IMR-90 (cell line): ENCODE measurements around the gene ZDHHC17. TPM values are rescaled to one million over a fixed set of nuclear protein-coding genes. Genes with fewer than 3 reads are reported as not detected.

Experiments
- ATAC-seq: fragments of 200-7000 bp; cut with Tn5 transposase; 2 replicates; pipeline ENCODE4 v1.9.1; 2020; ENCODE audit warnings: low read depth, mild to moderate bottlenecking, moderate library complexity
- BruUV-seq: library from RNA; stranded (reverse); fragments of 400-500 nt; replicated peaks from 2 replicates; lab custom pipeline; 2021; lab: Mats Ljungman, UMichigan
- CTCF ChIA-PET: fragments of 300-600 bp; formaldehyde crosslinking; extraction: SDS; loops from one replicate; lab custom pipeline; 2021; ENCODE audit warnings: antibody characterized with exemption; lab: Yijun Ruan, JAX
- POLR2A ChIA-PET: fragments of 300-600 bp; sonication (Branson Sonifier 250); formaldehyde crosslinking; loops from one replicate; lab custom pipeline; 2022; ENCODE audit warnings: antibody characterized with exemption; ENCODE audit not compliant: unreplicated experiment; lab: Charles Lee
- DNase-seq: peaks from one replicate; pipeline ENCODE4 v3.0.0; 2013
- H2AFZ ChIP-seq: replicated peaks from 2 replicates; pipeline ENCODE3; 2013; ENCODE audit warnings: low read length, mild to moderate bottlenecking; ENCODE audit not compliant: poor library complexity
- H2AK5ac ChIP-seq: 2 replicates; pipeline ENCODE4 v1.6.1; 2013; ENCODE audit warnings: low read depth, low read length, inconsistent platforms
- H2AK9ac ChIP-seq: replicated peaks from 2 replicates; pipeline ENCODE3; 2013; ENCODE audit warnings: mild to moderate bottlenecking, low read depth, low read length, moderate library complexity; ENCODE audit not compliant: poor library complexity
- H2BK120ac ChIP-seq: 2 replicates; pipeline ENCODE4 v1.6.1; 2013; ENCODE audit warnings: low read depth, low read length, inconsistent platforms
- H2BK15ac ChIP-seq: 3 replicates; pipeline ENCODE4 v1.6.1; 2013; ENCODE audit warnings: low read depth, low read length, inconsistent platforms
- H2BK20ac ChIP-seq: 2 replicates; pipeline ENCODE4 v1.6.1; 2013; ENCODE audit warnings: low read depth, mild to moderate bottlenecking, inconsistent platforms, low read length, moderate library complexity
- H2BK5ac ChIP-seq: 2 replicates; pipeline ENCODE4 v1.6.1; 2013; ENCODE audit warnings: mild to moderate bottlenecking, low read depth, low read length, inconsistent platforms; ENCODE audit not compliant: poor library complexity, severe bottlenecking
- H3K14ac ChIP-seq: replicated peaks from 2 replicates; pipeline ENCODE4 v1.6.1; 2013; ENCODE audit warnings: low read depth, low read length, inconsistent platforms
- H3K18ac ChIP-seq: 2 replicates; pipeline ENCODE4 v1.6.1; 2013; ENCODE audit warnings: low read depth, low read length, control low read depth
- H3K23ac ChIP-seq: 2 replicates; pipeline ENCODE4 v1.6.1; 2013; ENCODE audit warnings: low read depth, low read length, inconsistent platforms
- H3K27ac ChIP-seq: 2 replicates; pipeline ENCODE4 v1.5.1; 2013; ENCODE audit warnings: mild to moderate bottlenecking, control low read depth, low read length; ENCODE audit not compliant: insufficient read depth
- H3K27me3 ChIP-seq: 2 replicates; pipeline ENCODE4 v1.6.1; 2013; ENCODE audit warnings: low read length; ENCODE audit not compliant: control insufficient read depth, insufficient read depth
- H3K36me3 ChIP-seq: 2 replicates; pipeline ENCODE4 v1.6.1; 2013; ENCODE audit warnings: low read length, mixed read lengths; ENCODE audit not compliant: control insufficient read depth, insufficient read depth
- H3K4ac ChIP-seq: 2 replicates; pipeline ENCODE4 v1.6.1; 2013; ENCODE audit warnings: low read depth, low read length, inconsistent platforms
- H3K4me1 ChIP-seq: 2 replicates; pipeline ENCODE4 v1.6.1; 2013; ENCODE audit warnings: low read length, mixed read lengths; ENCODE audit not compliant: control insufficient read depth, insufficient read depth
- H3K4me2 ChIP-seq: 2 replicates; pipeline ENCODE4 v1.6.1; 2013; ENCODE audit warnings: low read depth, mild to moderate bottlenecking, control low read depth, low read length, moderate library complexity
- H3K4me3 ChIP-seq: 2 replicates; pipeline ENCODE4 v1.5.1; 2013; ENCODE audit warnings: low read depth, mild to moderate bottlenecking, control low read depth, low read length, moderate library complexity; ENCODE audit not compliant: insufficient read depth
- H3K56ac ChIP-seq: 2 replicates; pipeline ENCODE4 v1.6.1; 2013; ENCODE audit warnings: low read length, inconsistent platforms; ENCODE audit not compliant: insufficient read depth; ENCODE audit errors: extremely low read depth
- H3K79me1 ChIP-seq, 2 experiments: 2 replicates each; pipeline ENCODE4 v1.6.1; 2013; ENCODE audit warnings: low read length in 2 of 2, inconsistent platforms in 1 of 2, low read depth in 1 of 2
- H3K9ac ChIP-seq: 2 replicates; pipeline ENCODE4 v1.6.1; 2013; ENCODE audit warnings: low read depth, low read length, control low read depth
- H3K9me1 ChIP-seq: 2 replicates; pipeline ENCODE4 v1.6.1; 2013; ENCODE audit warnings: low read length, inconsistent platforms; ENCODE audit not compliant: insufficient read depth
- H3K9me3 ChIP-seq: 2 replicates; pipeline ENCODE4 v1.6.1; 2013; ENCODE audit warnings: low read length; ENCODE audit not compliant: control insufficient read depth, insufficient read depth
- H4K20me1 ChIP-seq: 2 replicates; pipeline ENCODE4 v1.6.1; 2013; ENCODE audit warnings: low read length, inconsistent platforms; ENCODE audit not compliant: insufficient read depth
- H4K5ac ChIP-seq: 2 replicates; pipeline ENCODE4 v1.6.1; 2013; ENCODE audit warnings: mild to moderate bottlenecking, low read depth, low read length, control low read depth
- H4K8ac ChIP-seq, 2 experiments: 2 replicates each; pipeline ENCODE4 v1.6.1; 2013; ENCODE audit warnings: low read depth in 2 of 2, low read length in 2 of 2, control low read depth in 1 of 2, inconsistent platforms in 1 of 2
- H4K91ac ChIP-seq: 2 replicates; pipeline ENCODE4 v1.6.1; 2013; ENCODE audit warnings: low read depth, low read length, inconsistent platforms; ENCODE audit not compliant: insufficient read depth
- BHLHE40 ChIP-seq: fragments of 150-350 bp; IDR thresholded peaks from 2 replicates; pipeline ENCODE4 v1.6.1; 2016; ENCODE audit warnings: mild to moderate bottlenecking, low read depth, low read length
- CEBPB ChIP-seq: IDR thresholded peaks from 2 replicates; pipeline ENCODE4 v1.6.1; 2012; ENCODE audit warnings: low read depth, low read length, improper control_type of control experiment
- CHD1 ChIP-seq: IDR thresholded peaks from 2 replicates; pipeline ENCODE4 v1.6.1; 2012; ENCODE audit warnings: low read depth, low read length, improper control_type of control experiment
- CTCF ChIP-seq: conservative IDR thresholded peaks from 2 replicates; pipeline ENCODE4 v1.5.1; 2012; ENCODE audit warnings: mild to moderate bottlenecking, low read depth, low read length, improper control_type of control experiment
- ELK1 ChIP-seq: fragments of 150-350 bp; IDR thresholded peaks from 2 replicates; pipeline ENCODE4 v1.6.1; 2016; ENCODE audit warnings: low read depth, mild to moderate bottlenecking, low read length, moderate library complexity, borderline replicate concordance
- FOS ChIP-seq: fragments of 150-350 bp; IDR thresholded peaks from 2 replicates; pipeline ENCODE4 v1.6.1; 2016; ENCODE audit warnings: low read depth, low read length
- MAFK ChIP-seq: IDR thresholded peaks from 2 replicates; pipeline ENCODE4 v1.6.1; 2012; ENCODE audit warnings: low read depth, low read length, improper control_type of control experiment
- MAZ ChIP-seq: IDR thresholded peaks from 2 replicates; pipeline ENCODE4 v1.6.1; 2012; ENCODE audit warnings: low read depth, mild to moderate bottlenecking, low read length, improper control_type of control experiment, moderate library complexity, borderline replicate concordance
- MXI1 ChIP-seq: IDR thresholded peaks from 2 replicates; pipeline ENCODE4 v1.6.1; 2012; ENCODE audit warnings: low read depth, mild to moderate bottlenecking, low read length, moderate library complexity, borderline replicate concordance
- NFE2L2 ChIP-seq: fragments of 150-350 bp; IDR thresholded peaks from 2 replicates; pipeline ENCODE4 v1.6.1; 2016; ENCODE audit warnings: low read depth, mild to moderate bottlenecking, low read length
- POLR2A ChIP-seq: IDR thresholded peaks from 2 replicates; pipeline ENCODE4 v1.6.1; 2012; ENCODE audit warnings: mild to moderate bottlenecking, low read depth, low read length
- RAD21 ChIP-seq: IDR thresholded peaks from 2 replicates; pipeline ENCODE4 v1.6.1; 2012; ENCODE audit warnings: low read length, improper control_type of control experiment
- RCOR1 ChIP-seq: IDR thresholded peaks from 2 replicates; pipeline ENCODE4 v1.6.1; 2012; ENCODE audit warnings: mild to moderate bottlenecking, low read length, improper control_type of control experiment; ENCODE audit not compliant: insufficient replicate concordance
- RFX5 ChIP-seq: IDR thresholded peaks from 2 replicates; pipeline ENCODE4 v1.8.0; 2012; ENCODE audit warnings: low read depth, mild to moderate bottlenecking, low read length, moderate library complexity
- SMC3 ChIP-seq: fragments of 150-350 bp; IDR thresholded peaks from 2 replicates; pipeline ENCODE4 v1.6.1; 2016; ENCODE audit warnings: low read depth, mild to moderate bottlenecking, antibody characterized with exemption, low read length, moderate library complexity
- USF2 ChIP-seq: fragments of 150-350 bp; IDR thresholded peaks from 2 replicates; pipeline ENCODE4 v1.6.1; 2017; ENCODE audit warnings: mild to moderate bottlenecking, antibody characterized with exemption, low read length, low read depth
- WGBS, 2 experiments: methylation state at CpG; one replicate each; pipeline versions ENCODE4 v1.1.5 to v1.1.7; 2013; ENCODE audit warnings: missing lambda C conversion rate in 2 of 2; ENCODE audit not compliant: insufficient read length in 1 of 2; ENCODE audit errors: extremely low coverage in 2 of 2; 5-methylcytosine and 5-hydroxymethylcytosine counted together
- dilution Hi-C: fragments of 300-500 bp; cut with HindIII; formaldehyde crosslinking; loops from one replicate; pipeline ENCODE4 v1.14.3; 2018; ENCODE audit warnings: low sequenced_read_pairs; ENCODE audit not compliant: unreplicated experiment
- in situ Hi-C: fragments of 300-500 bp; cut with MboI; formaldehyde crosslinking; loops from 3 replicates; pipeline ENCODE4 v1.14.3; 2019; ENCODE audit warnings: low sequenced_read_pairs, inconsistent platforms, mixed read lengths
- intact Hi-C: fragments of 100-400 bp; cut with micrococcal nuclease; formaldehyde crosslinking; loops from 2 replicates; pipeline ENCODE4 v1.10.0; 2022
- polyA plus RNA-seq, 3 experiments: library from polyadenylated mRNA; depleted of rRNA; stranded (reverse); fragments of >200 nt; gene quantifications; 2 replicates each; pipeline ENCODE4 v1.2.3, GENCODE V29; 2012; ENCODE audit warnings: low replicate concordance in 1 of 3
- total RNA-seq: library from RNA; depleted of rRNA; stranded (reverse); fragments of >200 nt; gene quantifications from 2 replicates; pipeline ENCODE4 v1.2.3, GENCODE V29; 2012

Gene ZDHHC17
- total and polyA plus RNA-seq, 2 of the 4 experiments (the other 2 are of a cell fraction), result 23.3 to 125 TPM

- no peak overlapping the region for H3K4ac ChIP-seq
- H3K56ac ChIP-seq, result no peak overlapping the region
- no peak overlapping the region for H2BK120ac ChIP-seq
- no peak for TF ChIP-seq FOS
- TF ChIP-seq POLR2A, result no peak
- TF ChIP-seq MAFK, result no peak
- no peak for TF ChIP-seq NFE2L2
- no peak for TF ChIP-seq USF2
- no peak for TF ChIP-seq RCOR1
- TF ChIP-seq ELK1, result no peak
- TF ChIP-seq CEBPB, result no peak
- no peak for TF ChIP-seq BHLHE40
- no peak for TF ChIP-seq SMC3
- no peak for TF ChIP-seq MXI1
- no peak for TF ChIP-seq RFX5
- no peak for TF ChIP-seq CTCF
- TF ChIP-seq RAD21, result no peak
- TF ChIP-seq CHD1, result no peak
- no peak for TF ChIP-seq MAZ
- H2AK9ac ChIP-seq, result no peak overlapping the region
- no peak overlapping the region; the same call in 1 of the 2 replicates for H3K23ac ChIP-seq
- no peak overlapping the region for H4K8ac ChIP-seq
- intact Hi-C loops (no loop called here), dilution Hi-C loops (no loop called here), in situ Hi-C loops (no loop called here)
- no peak overlapping the region for H2AFZ ChIP-seq
- no peak overlapping the region for H3K18ac ChIP-seq
- no peak overlapping the region for H4K91ac ChIP-seq
- no peaks in the 10 kb centered on the region for H3K4me1 ChIP-seq
- no peaks in the 10 kb centered on the region for H3K9me1 ChIP-seq
- H2BK15ac ChIP-seq, result no peak overlapping the region
- no peak for ATAC-seq
- no peak overlapping the region for H2BK20ac ChIP-seq
- no peak overlapping the region for H2BK5ac ChIP-seq
- H2AK5ac ChIP-seq, result no peak overlapping the region
- H3K79me1 ChIP-seq, result no peaks in the 10 kb centered on the region
- no peak overlapping the region for H4K5ac ChIP-seq
- H3K9me3 ChIP-seq, result no peaks in the 10 kb centered on the region
- BruUV-seq, result no TSS peak
- no peaks in the 10 kb centered on the region for H3K27me3 ChIP-seq
- no peaks in the 10 kb centered on the region for H3K36me3 ChIP-seq
- ChIA-PET CTCF (no interaction called here), POLR2A (no interaction called here)
- no peak for DNase-seq
- no peak overlapping the region for H3K4me2 ChIP-seq
- H3K27ac ChIP-seq, result no peak overlapping the region
- WGBS, 2 experiments, result no CpG with 5 or more reads among the region's 2 CpGs
- H4K20me1 ChIP-seq, result no peaks in the 10 kb centered on the region
- no peak overlapping the region for H3K9ac ChIP-seq
- H3K14ac ChIP-seq, result no peak overlapping the region; the same call in 1 of the 2 replicates
- no peak overlapping the region for H3K4me3 ChIP-seq
These were observed 18.6 kb upstream of the ZDHHC17 start for GRCh38 chr12:76745343-76745742.
